Bladder microvascular endothelial cell (primary cell): ENCODE results near the gene NSUN5. TPM values are rescaled to one million over a fixed set of nuclear protein-coding genes. Genes with fewer than 3 reads are reported as not detected.

ENCODE experiments used
- total RNA-seq: library from RNA; depleted of rRNA; stranded (reverse); fragments of >200 nt; gene quantifications from 2 replicates; pipeline ENCODE4 v1.2.3, GENCODE V29; 2014

Gene NSUN5
- 3.7 and 8.4 TPM in 2 replicates for total RNA-seq

GRCh38 chr7:73308665-73309214 lies at the start of gene NSUN5:
TSS of gene NSUN5 (minus strand) at chr7:73308826. CDS start at chr7:73308790, 36 bp downstream.

GRCh38 chr7:73327922-73328321 lies 19.3 kb upstream of the NSUN5 start, which contains the start of the genes FKBP6 and TRIM50:
TSS of gene FKBP6 (plus strand) at chr7:73328161. CDS start at chr7:73328429, 268 bp downstream.
TSS of gene TRIM50 (minus strand) at chr7:73328082. CDS start at chr7:73324787, 3,295 bp downstream.

Other genes starting within 250 kb of the NSUN5 start
- not detected in 2 replicates for gene SPDYE9, start 222.8 kb downstream of the NSUN5 start, total RNA-seq
- gene TRIM50, start 19.3 kb upstream of the NSUN5 start, total RNA-seq = not detected in 2 replicates
- gene FKBP6, start 19.3 kb upstream of the NSUN5 start, total RNA-seq = not detected in 2 replicates
- 0.65 and 2.1 TPM in 2 replicates for gene FZD9, start 125.0 kb upstream of the NSUN5 start, total RNA-seq
- gene BAZ1B, start 213.5 kb upstream of the NSUN5 start, total RNA-seq = 33.5 and 59.8 TPM in 2 replicates
- gene BCL7B, start 248.9 kb upstream of the NSUN5 start, total RNA-seq = 19.9 and 20.6 TPM in 2 replicates